NCI-H345 treated with DMSO at 0.1 percent for 48 hours (cell line): Measurements from ENCODE around the gene ACOT7.
A peak's percentile ranks its signal among the peaks of the same experiment; 100 is the strongest.
"Not testable (repeated sequence)": the region's sequence is repeated elsewhere in the genome, so short reads cannot be mapped to it uniquely, and the experiment has no call there.

ENCODE experiments used
- DNase-seq: peaks from one replicate; lab custom pipeline; 2025; ENCODE audit not compliant: unreplicated experiment; lab: John Stamatoyannopoulos, UW

Gene ACOT7

GRCh38 chr1:6401673-6402072 lies 8.1 kb upstream of the ACOT7 start:
- DNase-seq, result no peak

- DNase-seq, result no peak
Measured at GRCh38 chr1:6399294-6399693, 5.7 kb upstream of the ACOT7 start.

GRCh38 chr1:6397844-6398441 lies 4.4 kb upstream of the ACOT7 start:
- no peak for DNase-seq

- DNase-seq, result no peak
Measured at GRCh38 chr1:6396998-6397397, 3.4 kb upstream of the ACOT7 start.

GRCh38 chr1:6395781-6396244 lies 2.2 kb upstream of the ACOT7 start:
- not testable (repeated sequence) for DNase-seq

- DNase-seq, result not testable (repeated sequence)
Measured at GRCh38 chr1:6395130-6395529, 1.6 kb upstream of the ACOT7 start.

GRCh38 chr1:6392809-6393399 lies 663 bp downstream of the ACOT7 start:
- DNase-seq, result no peak

- no peak for DNase-seq
Measured at GRCh38 chr1:6391951-6392808, 1.4 kb downstream of the ACOT7 start.

GRCh38 chr1:6389971-6390370 lies 3.6 kb downstream of the ACOT7 start:
- DNase-seq, result no peak

- no peak for DNase-seq
Measured at GRCh38 chr1:6386371-6386949, 7.1 kb downstream of the ACOT7 start.

- DNase-seq, result peak; percentile 69
Measured at GRCh38 chr1:6385488-6386191, 7.9 kb downstream of the ACOT7 start.

GRCh38 chr1:6384962-6385361 lies 8.6 kb downstream of the ACOT7 start:
- no peak for DNase-seq

- no peak for DNase-seq
Measured at GRCh38 chr1:6384135-6384534, 9.4 kb downstream of the ACOT7 start.

GRCh38 chr1:6380037-6380436 lies 13.5 kb downstream of the ACOT7 start:
- DNase-seq, result no peak

GRCh38 chr1:6378096-6378746 lies 15.3 kb downstream of the ACOT7 start:
- DNase-seq, result no peak

- peak; percentile 92 for DNase-seq
Measured at GRCh38 chr1:6373961-6374720, 19.4 kb downstream of the ACOT7 start.

GRCh38 chr1:6372236-6372635 lies 21.3 kb downstream of the ACOT7 start:
- DNase-seq, result not testable (repeated sequence)

GRCh38 chr1:6370006-6370405 lies 23.6 kb downstream of the ACOT7 start:
- DNase-seq, result no peak

GRCh38 chr1:6367381-6368012 lies 26.1 kb downstream of the ACOT7 start:
- no peak for DNase-seq
